HuH-7 (cell line): ENCODE results near the gene ZNF546.

Experiments
- DNase-seq: peaks from one replicate; pipeline ENCODE4 v3.0.0; 2011; ENCODE audit warnings: low spot score

ZNF546 gene

DNA sequence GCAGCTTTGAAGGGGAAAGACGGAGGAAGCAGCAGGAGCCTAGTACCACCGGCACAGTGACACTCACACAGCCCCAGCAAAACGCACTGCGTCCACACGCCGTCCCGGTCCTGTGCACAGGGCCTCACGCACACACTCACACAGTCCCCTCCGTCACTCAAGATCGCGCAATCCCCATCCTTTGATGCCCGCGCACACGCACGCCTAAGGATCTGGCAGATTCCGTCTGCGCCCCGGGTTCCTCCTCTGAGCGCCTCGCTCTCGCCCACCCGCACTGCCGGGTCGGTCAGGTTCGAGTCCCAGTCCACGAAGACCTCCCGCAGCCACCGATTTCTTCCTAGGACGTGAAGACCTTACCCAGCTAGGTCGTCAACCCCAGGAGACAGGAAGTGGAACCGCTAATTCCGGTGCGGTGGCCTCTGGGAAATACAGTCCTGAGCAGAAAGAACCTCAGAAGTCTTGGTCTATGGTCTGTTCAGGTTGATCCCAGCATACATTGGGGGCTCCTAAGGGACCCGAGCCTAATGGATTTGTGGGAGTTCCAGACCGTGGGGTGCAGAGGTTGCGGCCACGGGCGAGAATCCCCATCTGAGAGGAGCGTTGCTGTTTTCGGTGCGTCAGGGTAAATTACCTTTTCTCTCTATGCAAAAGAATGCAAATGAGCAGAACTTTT is 59.1 kb downstream of the ZNF546 start, which contains the start of gene ZNF780B:
Gene ZNF780B (minus strand): TSS at position 400 of the 673 bp plus-strand sequence. CDS start 5,899 bp downstream, outside the sequence.
- DNase-seq: peak; percentile 78

DNA sequence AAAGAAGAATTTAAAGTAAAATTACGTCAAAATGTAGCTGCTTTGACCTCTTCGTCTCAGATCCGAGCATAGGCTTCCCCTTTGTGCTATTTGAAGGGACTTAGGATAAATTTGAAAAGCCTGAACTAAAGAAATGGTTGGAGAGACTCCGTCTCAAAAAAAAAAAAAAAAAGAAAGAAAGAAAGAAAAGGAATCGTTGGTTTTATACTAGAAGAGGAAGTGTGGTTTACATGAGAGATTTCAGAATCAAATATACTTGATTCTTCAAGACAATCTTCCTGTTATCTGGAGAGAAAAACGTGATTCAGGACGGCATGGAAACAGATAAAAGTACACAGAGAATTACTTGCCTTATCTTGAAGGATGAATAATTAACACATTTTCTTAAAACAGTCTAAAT is 59.6 kb downstream of the ZNF546 start:
- DNase-seq: no peak

DNA sequence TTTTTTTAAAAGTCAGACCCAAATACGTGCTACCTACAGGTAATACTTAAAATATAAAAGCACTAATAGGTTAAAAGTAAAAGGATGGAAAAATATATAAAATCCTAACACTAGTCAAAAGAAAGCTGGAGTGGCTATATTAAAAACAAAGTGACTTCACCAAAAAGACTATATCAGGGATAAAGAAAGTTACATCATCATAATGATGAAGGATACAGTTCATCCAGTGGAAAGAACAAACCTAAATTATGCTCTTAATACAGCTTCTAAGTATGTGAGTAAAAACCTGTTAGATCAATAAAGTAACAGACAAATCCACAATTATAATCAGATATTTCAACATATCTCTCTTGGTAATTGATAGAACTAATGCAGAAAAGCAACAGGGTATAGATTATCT is 60.3 kb downstream of the ZNF546 start:
- no peak for DNase-seq

DNA sequence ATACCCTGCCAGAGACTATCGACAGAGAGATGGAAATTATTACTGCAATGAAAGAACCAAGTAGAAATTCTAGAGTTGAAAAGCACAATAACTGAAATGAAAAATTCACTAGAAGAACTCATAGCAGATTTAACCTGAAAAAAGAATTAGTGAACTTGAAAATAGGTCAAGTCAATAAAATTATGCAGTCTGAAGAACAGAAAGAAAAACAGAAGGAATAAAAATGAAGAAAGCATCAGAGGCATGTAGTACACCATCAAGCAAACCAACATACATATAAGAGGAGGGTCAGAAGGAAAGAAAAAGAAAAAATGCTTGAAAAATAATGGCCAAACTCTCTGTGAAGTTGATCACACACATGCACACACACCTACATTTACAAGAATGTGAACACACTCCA is 62.8 kb downstream of the ZNF546 start:
- no peak for DNase-seq

DNA sequence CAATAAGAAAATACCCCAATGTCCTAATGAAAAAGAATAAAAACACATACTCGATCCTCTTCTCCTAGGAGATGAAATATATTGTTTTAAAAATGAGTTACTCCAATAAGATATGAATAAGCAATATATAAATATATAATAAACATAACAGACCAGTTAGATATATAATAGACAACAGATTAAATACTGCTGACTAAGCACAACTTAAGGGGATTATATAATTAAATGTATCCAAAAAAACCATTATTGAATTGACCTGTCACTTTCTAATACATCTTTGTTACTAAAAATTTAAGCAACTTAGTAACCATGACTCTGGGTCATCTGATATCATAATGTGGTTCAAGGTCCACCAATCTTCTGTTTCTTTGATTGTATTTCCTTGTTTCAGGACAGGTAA is 73.2 kb downstream of the ZNF546 start:
- DNase-seq: no peak
